Testis (tissue), 2 donors: ENCODE data around the gene ZNF692.

Experiments used
- CTCF ChIP-seq, 3 experiments: fragments of 450-650 bp in 2 of 3; fragments of 200-600 bp in 1 of 3; sonication (generic) in 1 of 3; IDR thresholded peaks; one replicate each; pipeline ENCODE4 v1.5.1; 2016 to 2019; ENCODE audit warnings: antibody characterized with exemption in 3 of 3, mild to moderate bottlenecking in 2 of 3, moderate library complexity in 1 of 3
- POLR2A ChIP-seq: fragments of 450-650 bp; IDR thresholded peaks from one replicate; pipeline ENCODE4 v1.6.1; 2017; ENCODE audit warnings: antibody characterized with exemption, mild to moderate bottlenecking, moderate library complexity

- TF ChIP-seq CTCF (IDR thresholded peaks at IDR 0.05) (no peak), POLR2A (no peak)
These were observed 37.8 kb downstream of the ZNF692 start for GRCh38 chr1:248821101-248821500.
